SK-N-SH (cell line): Measurements from ENCODE around the gene PIGA. TPM values are rescaled to one million over a fixed set of nuclear protein-coding genes. Genes with fewer than 3 reads are reported as not detected.

Experiments
- CTCF ChIA-PET: fragments of 300-600, 350-600 bp; formaldehyde crosslinking; extraction: SDS; loops from one replicate; lab custom pipeline; 2021; lab: Yijun Ruan, JAX
- POLR2A ChIA-PET: fragments of 350-600 bp; sonication (Branson Sonifier 250); formaldehyde crosslinking; extraction: SDS; loops from one replicate; lab custom pipeline; 2020; ENCODE audit warnings: antibody characterized with exemption, inconsistent platforms; lab: Yijun Ruan, JAX
- DNase-seq: peaks from one replicate; pipeline ENCODE4 v3.0.0; 2012
- H2AFZ ChIP-seq: fragments of 200-600 bp; sonication (generic); 2 replicates; pipeline ENCODE4 v1.8.1; 2016; ENCODE audit warnings: antibody characterized with exemption, mild to moderate bottlenecking, low read depth
- H3F3A ChIP-seq: fragments of 200-600 bp; sonication (generic); replicated peaks from 2 replicates; pipeline ENCODE3; 2016; ENCODE audit warnings: antibody characterized with exemption, mild to moderate bottlenecking; ENCODE audit not compliant: insufficient read depth
- H3K27ac ChIP-seq, 2 experiments: fragments of 200-500 bp in 1 of 2; fragments of 200-600 bp in 1 of 2; sonication (Bioruptor generic) in 1 of 2; sonication (generic), shearing (Covaris generic) in 1 of 2; 2 replicates each; pipeline versions ENCODE4 v1.5.1 to v1.6.1; 2014 to 2016; ENCODE audit warnings: low read depth in 2 of 2, inconsistent platforms in 1 of 2, low read length in 1 of 2, mild to moderate bottlenecking in 1 of 2, mixed read lengths in 1 of 2
- H3K27me3 ChIP-seq: fragments of 200-600 bp; sonication (generic), shearing (Covaris generic); 2 replicates; pipeline ENCODE4 v1.6.1; 2016; ENCODE audit warnings: mixed run types; ENCODE audit not compliant: insufficient read depth
- H3K36me3 ChIP-seq, 2 experiments: fragments of 200-500 bp in 1 of 2; fragments of 200-600 bp in 1 of 2; sonication (Bioruptor generic) in 1 of 2; sonication (generic) in 1 of 2; replicated peaks in 1 of 2; 2 replicates each; pipeline versions ENCODE3 to v1.5.1; 2014 to 2016; ENCODE audit warnings: low read length in 1 of 2, mild to moderate bottlenecking in 1 of 2; ENCODE audit not compliant: insufficient read depth in 2 of 2, control insufficient read depth in 1 of 2
- H3K4me1 ChIP-seq, 2 experiments: fragments of 200-500 bp in 1 of 2; fragments of 200-600 bp in 1 of 2; sonication (Bioruptor generic) in 1 of 2; sonication (generic), shearing (Covaris generic) in 1 of 2; 2 replicates each; pipeline versions ENCODE4 v1.5.1 to v1.6.1; 2014 to 2016; ENCODE audit warnings: low read depth in 1 of 2, low read length in 1 of 2, mixed run types in 1 of 2; ENCODE audit not compliant: insufficient read depth in 2 of 2, control insufficient read depth in 1 of 2
- H3K4me2 ChIP-seq: fragments of 200-600 bp; sonication (generic), shearing (Covaris generic); 2 replicates; pipeline ENCODE4 v1.6.1; 2017; ENCODE audit warnings: mixed run types
- H3K4me3 ChIP-seq, 2 experiments: fragments of 200-500 bp in 1 of 2; fragments of 200-600 bp in 1 of 2; sonication (Bioruptor generic) in 1 of 2; sonication (generic), shearing (Covaris generic) in 1 of 2; 2 replicates each; pipeline versions ENCODE4 v1.5.1 to v1.8.1; 2014 to 2016; ENCODE audit warnings: low read depth in 2 of 2, inconsistent platforms in 1 of 2, low read length in 1 of 2, mild to moderate bottlenecking in 1 of 2, mixed read lengths in 1 of 2, moderate library complexity in 1 of 2
- H3K79me2 ChIP-seq: fragments of 200-600 bp; sonication (generic); 2 replicates; pipeline ENCODE4 v1.8.1; 2017; ENCODE audit warnings: mild to moderate bottlenecking; ENCODE audit not compliant: insufficient read depth
- H3K9ac ChIP-seq: fragments of 200-600 bp; sonication (generic); 2 replicates; pipeline ENCODE4 v1.6.1; 2017; ENCODE audit warnings: mixed run types
- H3K9me2 ChIP-seq: fragments of 200-600 bp; sonication (generic); 2 replicates; pipeline ENCODE4 v1.6.1; 2017; ENCODE audit warnings: mixed run types
- H3K9me3 ChIP-seq: fragments of 200-600 bp; sonication (generic); 2 replicates; pipeline ENCODE4 v1.6.1; 2017; ENCODE audit warnings: mixed run types, mild to moderate bottlenecking, moderate library complexity
- H4K20me1 ChIP-seq: fragments of 200-600 bp; sonication (generic); 2 replicates; pipeline ENCODE4 v1.6.1; 2017; ENCODE audit warnings: mild to moderate bottlenecking, mixed run types; ENCODE audit not compliant: insufficient read depth
- ELF1 ChIP-seq: IDR thresholded peaks from 2 replicates; pipeline ENCODE4 v1.4.0; 2012
- FOXJ3 ChIP-seq: sonication (generic); formaldehyde crosslinking; IDR thresholded peaks from 2 replicates; pipeline ENCODE4 v1.5.1; 2020; ENCODE audit warnings: mild to moderate bottlenecking, missing genetic modification reagents
- GATA2 ChIP-seq: sonication (generic); formaldehyde crosslinking; IDR thresholded peaks from 2 replicates; pipeline ENCODE4 v1.5.0; 2020; ENCODE audit warnings: mild to moderate bottlenecking, missing genetic modification reagents
- MEF2A ChIP-seq: IDR thresholded peaks from 2 replicates; pipeline ENCODE4 v1.4.0; 2012; ENCODE audit warnings: low read depth, borderline replicate concordance
- MXI1 ChIP-seq: IDR thresholded peaks from 2 replicates; pipeline ENCODE4 v1.6.1; 2012; ENCODE audit warnings: mild to moderate bottlenecking, low read depth, low read length, improper control_type of control experiment
- NFIC ChIP-seq: IDR thresholded peaks from 2 replicates; pipeline ENCODE4 v1.4.0; 2012; ENCODE audit warnings: borderline replicate concordance
- NRF1 ChIP-seq: IDR thresholded peaks from 2 replicates; pipeline ENCODE4 v1.6.1; 2012; ENCODE audit warnings: low read depth, mild to moderate bottlenecking, low read length
- RAD21 ChIP-seq: IDR thresholded peaks from 2 replicates; pipeline ENCODE4 v1.6.1; 2012; ENCODE audit warnings: mild to moderate bottlenecking, low read length
- RCOR1 ChIP-seq: fragments of 150-350 bp; IDR thresholded peaks from 2 replicates; pipeline ENCODE4 v1.6.1; 2017; ENCODE audit warnings: antibody characterized with exemption, low read length
- RXRA ChIP-seq: IDR thresholded peaks from 2 replicates; pipeline ENCODE4 v1.4.0; 2012; ENCODE audit warnings: low read depth, mild to moderate bottlenecking, borderline replicate concordance
- SIN3A ChIP-seq: IDR thresholded peaks from 2 replicates; pipeline ENCODE4 v1.6.1; 2012; ENCODE audit warnings: low read depth, mild to moderate bottlenecking, low read length, moderate library complexity, borderline replicate concordance
- SMC3 ChIP-seq: IDR thresholded peaks from 2 replicates; pipeline ENCODE4 v1.6.1; 2012; ENCODE audit warnings: low read depth, low read length, improper control_type of control experiment
- TCF12 ChIP-seq: IDR thresholded peaks from 2 replicates; pipeline ENCODE4 v1.4.0; 2012
- YY1 ChIP-seq: IDR thresholded peaks from 2 replicates; pipeline ENCODE4 v1.4.0; 2012; ENCODE audit warnings: low read depth, mild to moderate bottlenecking
- WGBS: methylation state at CpG from one replicate; pipeline ENCODE4 v1.1.6; 2017; ENCODE audit warnings: low lambda C conversion rate; 5-methylcytosine and 5-hydroxymethylcytosine counted together
- polyA plus RNA-seq, 3 experiments: library from polyadenylated mRNA; depleted of rRNA; stranded (reverse); fragments of >200 nt; gene quantifications; 2 replicates each; pipeline ENCODE4 v1.2.3, GENCODE V29; 2012
- TF ChIP-seq, protein P1 (sequence below): IDR thresholded peaks from 2 replicates; pipeline ENCODE4 v1.4.0; 2012; ENCODE audit warnings: low read depth, borderline replicate concordance
- TF ChIP-seq, protein P2 (sequence below): fragments of 150-350 bp; IDR thresholded peaks from 2 replicates; pipeline ENCODE4 v1.6.1; 2016; ENCODE audit warnings: mild to moderate bottlenecking, low read depth, low read length

The PIGA gene
- polyA plus RNA-seq, 1 of the 3 experiments (the other 2 are of a cell fraction), result 2.8 TPM

DNA sequence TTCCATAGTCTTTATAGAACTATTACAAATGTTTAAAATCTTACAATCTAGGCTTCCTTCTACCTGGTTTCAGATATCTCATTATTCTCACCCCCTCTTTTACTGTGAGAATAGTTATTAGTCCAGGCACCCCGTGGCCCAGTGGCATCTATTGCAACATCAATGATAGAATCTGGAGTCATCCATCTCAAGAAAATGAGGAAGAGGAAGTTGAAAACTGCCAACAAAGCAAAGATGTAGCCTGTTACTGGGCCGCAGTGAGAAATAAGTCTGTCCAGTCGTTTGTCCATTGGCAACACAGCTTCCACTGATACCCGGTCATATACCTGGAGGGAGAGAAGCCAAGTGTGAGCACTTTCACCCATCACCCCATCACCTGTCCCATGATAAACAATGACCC is 13.9 kb downstream of the PIGA start (continued):
- TF ChIP-seq, protein P1, sequence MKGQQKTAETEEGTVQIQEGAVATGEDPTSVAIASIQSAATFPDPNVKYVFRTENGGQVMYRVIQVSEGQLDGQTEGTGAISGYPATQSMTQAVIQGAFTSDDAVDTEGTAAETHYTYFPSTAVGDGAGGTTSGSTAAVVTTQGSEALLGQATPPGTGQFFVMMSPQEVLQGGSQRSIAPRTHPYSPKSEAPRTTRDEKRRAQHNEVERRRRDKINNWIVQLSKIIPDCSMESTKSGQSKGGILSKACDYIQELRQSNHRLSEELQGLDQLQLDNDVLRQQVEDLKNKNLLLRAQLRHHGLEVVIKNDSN, result no peak
- TF ChIP-seq TCF12 (no peak), NRF1 (no peak), MEF2A (no peak), RAD21 (no peak)
- TF ChIP-seq, protein P2, sequence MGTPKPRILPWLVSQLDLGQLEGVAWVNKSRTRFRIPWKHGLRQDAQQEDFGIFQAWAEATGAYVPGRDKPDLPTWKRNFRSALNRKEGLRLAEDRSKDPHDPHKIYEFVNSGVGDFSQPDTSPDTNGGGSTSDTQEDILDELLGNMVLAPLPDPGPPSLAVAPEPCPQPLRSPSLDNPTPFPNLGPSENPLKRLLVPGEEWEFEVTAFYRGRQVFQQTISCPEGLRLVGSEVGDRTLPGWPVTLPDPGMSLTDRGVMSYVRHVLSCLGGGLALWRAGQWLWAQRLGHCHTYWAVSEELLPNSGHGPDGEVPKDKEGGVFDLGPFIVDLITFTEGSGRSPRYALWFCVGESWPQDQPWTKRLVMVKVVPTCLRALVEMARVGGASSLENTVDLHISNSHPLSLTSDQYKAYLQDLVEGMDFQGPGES, result no peak
- TF ChIP-seq, all 33 proteins: peak for 0

DNA sequence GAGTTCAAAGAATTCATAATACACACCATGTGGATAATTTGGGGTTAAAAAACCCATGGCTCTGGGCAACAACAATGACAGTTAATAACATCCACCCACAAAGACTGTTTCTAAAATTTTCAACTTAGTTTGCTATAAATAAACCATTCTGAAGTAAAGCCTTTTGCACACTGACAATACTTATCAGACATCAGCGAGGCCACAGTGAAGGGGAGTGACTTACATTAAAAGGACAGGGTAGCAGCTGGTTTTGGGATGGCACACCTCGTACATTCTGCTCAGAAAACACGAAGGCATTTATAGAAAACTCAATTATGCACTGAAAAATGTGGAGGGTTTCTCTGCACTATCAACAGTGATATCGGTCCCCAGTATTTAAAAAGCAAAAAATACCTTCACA is 15.0 kb downstream of the PIGA start:
- no peaks in the 10 kb centered on the region for H3K9me3 ChIP-seq
- no peaks in the 10 kb centered on the region for H3K4me1 ChIP-seq
- H2AFZ ChIP-seq, result no peak overlapping the region
- no peak overlapping the region for H3K4me3 ChIP-seq
- no peak overlapping the region for H3K4me2 ChIP-seq
- no peak for DNase-seq
- no peaks in the 10 kb centered on the region for H3K27me3 ChIP-seq
- ChIA-PET CTCF (no interaction called here), POLR2A (no interaction called here)
- no peaks in the 10 kb centered on the region for H3K79me2 ChIP-seq
- no peaks in the 10 kb centered on the region for H3K9me2 ChIP-seq
- no peak overlapping the region for H3K27ac ChIP-seq
- 51% methylated on average over 4 of the region's 4 CpGs for WGBS
- H4K20me1 ChIP-seq, result no peaks in the 10 kb centered on the region
- peaks cover 18 to 22% of the 10 kb centered on the region in 2 experiments for H3K36me3 ChIP-seq
- H3K9ac ChIP-seq, result no peak overlapping the region
- TF ChIP-seq ELF1 (no peak), RCOR1 (no peak), FOXJ3 (CRISPR knock-in tag) (no peak), NFIC (no peak), SMC3 (no peak), TCF12 (no peak), MXI1 (no peak), MEF2A (no peak), GATA2 (CRISPR knock-in tag) (no peak), YY1 (no peak), RXRA (no peak), SIN3A (no peak)
- TF ChIP-seq, protein P2, result no peak
- TF ChIP-seq, protein P1, result no peak
- H3F3A ChIP-seq, result no peaks in the 10 kb centered on the region
